Mesendoderm (in vitro differentiated cells): ENCODE data around the gene FBXO45. TPM values are rescaled to one million over a fixed set of nuclear protein-coding genes. Genes with fewer than 3 reads are reported as not detected.
"Not testable (repeated sequence)": the region's sequence is repeated elsewhere in the genome, so short reads cannot be mapped to it uniquely, and the experiment has no call there.

ENCODE experiments used
- DNase-seq: peaks from one replicate; pipeline ENCODE4 v3.0.0; 2013
- H2AK5ac ChIP-seq: 2 replicates; pipeline ENCODE4 v1.6.1; 2013; ENCODE audit warnings: low read length, inconsistent platforms
- H2BK120ac ChIP-seq: 2 replicates; pipeline ENCODE4 v1.6.1; 2013; ENCODE audit warnings: low read depth, mild to moderate bottlenecking, low read length, moderate library complexity, mixed read lengths
- H2BK15ac ChIP-seq: replicated peaks from 2 replicates; pipeline ENCODE4 v1.6.1; 2013; ENCODE audit warnings: low read depth, mild to moderate bottlenecking, moderate library complexity
- H2BK5ac ChIP-seq: 2 replicates; pipeline ENCODE4 v1.6.1; 2013; ENCODE audit warnings: low read length, inconsistent platforms
- H3K18ac ChIP-seq: 2 replicates; pipeline ENCODE4 v1.6.1; 2013; ENCODE audit warnings: mild to moderate bottlenecking, low read length, mixed read lengths
- H3K23ac ChIP-seq: one replicate; pipeline ENCODE4 v1.6.1; 2013; ENCODE audit warnings: low read length
- H3K27ac ChIP-seq: 2 replicates; pipeline ENCODE4 v1.5.1; 2013; ENCODE audit warnings: low read depth, mild to moderate bottlenecking, inconsistent platforms, low read length, moderate library complexity
- H3K27me3 ChIP-seq: 2 replicates; pipeline ENCODE4 v1.6.1; 2013; ENCODE audit warnings: low read length, control low read depth, mild to moderate bottlenecking, inconsistent platforms; ENCODE audit not compliant: insufficient read depth, poor library complexity
- H3K36me3 ChIP-seq: 2 replicates; pipeline ENCODE4 v1.6.1; 2013; ENCODE audit warnings: low read length, inconsistent platforms; ENCODE audit not compliant: control insufficient read depth, insufficient read depth
- H3K4ac ChIP-seq: one replicate; pipeline ENCODE4 v1.6.1; 2013; ENCODE audit warnings: low read depth, mild to moderate bottlenecking, low read length, moderate library complexity
- H3K4me1 ChIP-seq: 2 replicates; pipeline ENCODE4 v1.6.1; 2013; ENCODE audit warnings: low read depth, low read length, inconsistent platforms; ENCODE audit not compliant: control insufficient read depth
- H3K4me2 ChIP-seq: 2 replicates; pipeline ENCODE4 v1.6.1; 2013; ENCODE audit warnings: low read length
- H3K4me3 ChIP-seq: 2 replicates; pipeline ENCODE4 v1.5.1; 2013; ENCODE audit warnings: mild to moderate bottlenecking, low read length
- H3K56ac ChIP-seq: one replicate; pipeline ENCODE4 v1.6.1; 2013; ENCODE audit warnings: low read length
- H3K79me1 ChIP-seq: 2 replicates; pipeline ENCODE4 v1.6.1; 2013; ENCODE audit warnings: low read length, inconsistent platforms
- H3K79me2 ChIP-seq: 2 replicates; pipeline ENCODE4 v1.6.1; 2013; ENCODE audit warnings: mild to moderate bottlenecking, low read length; ENCODE audit not compliant: control insufficient read depth, insufficient read depth
- H3K9ac ChIP-seq: 2 replicates; pipeline ENCODE4 v1.6.1; 2013; ENCODE audit warnings: low read length, inconsistent platforms
- H4K5ac ChIP-seq: one replicate; pipeline ENCODE4 v1.6.1; 2013; ENCODE audit warnings: low read length
- H4K8ac ChIP-seq: one replicate; pipeline ENCODE4 v1.6.1; 2013; ENCODE audit warnings: low read depth, mild to moderate bottlenecking, control low read depth, low read length, moderate library complexity
- WGBS: extraction: QIAGEN DNeasy Blood & Tissue Kit; methylation state at CpG from one replicate; pipeline ENCODE4 v1.1.7; 2013; ENCODE audit warnings: low lambda C conversion rate, missing lambda C conversion rate; ENCODE audit not compliant: insufficient coverage; ENCODE audit errors: extremely low coverage; 5-methylcytosine and 5-hydroxymethylcytosine counted together
- polyA plus RNA-seq, 2 experiments: library from polyadenylated mRNA; stranded (reverse); fragments of 200-250 nt; gene quantifications; one replicate each; pipeline ENCODE4 v1.2.3, GENCODE V29; 2013

Gene FBXO45, protein sequence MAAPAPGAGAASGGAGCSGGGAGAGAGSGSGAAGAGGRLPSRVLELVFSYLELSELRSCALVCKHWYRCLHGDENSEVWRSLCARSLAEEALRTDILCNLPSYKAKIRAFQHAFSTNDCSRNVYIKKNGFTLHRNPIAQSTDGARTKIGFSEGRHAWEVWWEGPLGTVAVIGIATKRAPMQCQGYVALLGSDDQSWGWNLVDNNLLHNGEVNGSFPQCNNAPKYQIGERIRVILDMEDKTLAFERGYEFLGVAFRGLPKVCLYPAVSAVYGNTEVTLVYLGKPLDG
- polyA plus RNA-seq (2013, experiment 1 of 2), result 14.7 TPM
- polyA plus RNA-seq (2013, experiment 2 of 2), result 14.1 TPM

DNA sequence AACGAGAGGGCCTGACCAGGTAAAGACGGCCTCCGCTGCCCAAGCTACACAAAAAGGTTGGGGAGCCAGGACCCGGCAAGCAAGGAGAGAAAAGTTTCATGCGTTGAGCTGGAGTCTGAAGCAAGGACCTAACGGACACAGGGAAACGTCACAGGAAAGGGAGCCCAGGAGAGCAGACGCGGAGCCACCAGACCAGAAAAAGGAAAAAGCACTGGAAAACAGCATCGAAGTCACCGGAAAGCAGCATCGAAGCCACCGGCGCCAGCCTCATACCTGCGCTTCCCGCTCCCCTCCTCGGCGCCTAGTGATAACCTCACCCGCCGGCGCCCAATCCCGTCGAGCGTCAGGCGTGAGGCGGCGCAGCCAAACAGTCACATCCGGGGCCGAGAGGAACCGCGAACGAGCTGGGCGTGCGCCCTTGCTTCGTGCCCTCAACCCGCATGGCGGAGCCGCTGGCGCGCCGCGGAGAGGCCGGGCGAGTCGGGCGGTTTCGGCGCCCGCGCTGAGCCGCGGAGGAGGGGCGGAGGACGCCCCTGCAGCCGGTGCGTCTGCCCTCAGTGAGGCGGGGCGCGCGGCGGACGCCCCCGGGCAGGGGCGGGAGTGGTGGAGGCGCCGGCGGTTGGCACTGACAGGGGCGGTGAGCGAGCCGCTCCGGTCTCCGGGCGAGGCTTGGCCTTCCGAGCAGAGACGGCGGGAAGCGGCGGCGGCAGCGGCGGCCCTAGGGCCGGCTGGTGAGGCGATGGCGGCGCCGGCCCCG, at the start of gene FBXO45, which contains the start of gene WDR53:
Gene FBXO45, plus strand, starts transcription at position 415 of the 757 bp plus-strand sequence. Its CDS starts 325 bp downstream, at position 740.
Gene WDR53, minus strand, starts transcription at position 309 of the 757 bp plus-strand sequence. CDS start 7,079 bp downstream, outside the sequence.
- H2AK5ac ChIP-seq, result no peak within 1 kb of the TSS
- H3K18ac ChIP-seq, result no peak within 1 kb of the TSS
- DNase-seq, result peak; percentile 98
- WGBS, result no CpG with 5 or more reads among the region's 87 CpGs
- no peak within 1 kb of the TSS for H4K8ac ChIP-seq
- H3K79me1 ChIP-seq, result peaks cover 18% of the 10 kb centered on the region
- peak within 1 kb of the TSS; percentile 90 for H3K4me2 ChIP-seq
- H2BK120ac ChIP-seq, result no peak within 1 kb of the TSS
- peaks cover 4% of the 10 kb centered on the region for H3K4me1 ChIP-seq
- peak within 1 kb of the TSS; percentile 62 for H3K27ac ChIP-seq
- no peak within 1 kb of the TSS for H3K23ac ChIP-seq
- peak within 1 kb of the TSS; percentile 95 for H3K4me3 ChIP-seq
- no peak within 1 kb of the TSS for H3K4ac ChIP-seq
- no peaks in the 10 kb centered on the region for H3K36me3 ChIP-seq
- peaks cover 26% of the 10 kb centered on the region for H3K79me2 ChIP-seq
- peak within 1 kb of the TSS; percentile 43 for H2BK5ac ChIP-seq
- peak within 1 kb of the TSS; percentile 95 for H3K56ac ChIP-seq
- no peak within 1 kb of the TSS for H4K5ac ChIP-seq
- peak within 1 kb of the TSS; percentile 96 for H3K9ac ChIP-seq
- H2BK15ac ChIP-seq, result no peak within 1 kb of the TSS
- no peaks in the 10 kb centered on the region for H3K27me3 ChIP-seq

DNA sequence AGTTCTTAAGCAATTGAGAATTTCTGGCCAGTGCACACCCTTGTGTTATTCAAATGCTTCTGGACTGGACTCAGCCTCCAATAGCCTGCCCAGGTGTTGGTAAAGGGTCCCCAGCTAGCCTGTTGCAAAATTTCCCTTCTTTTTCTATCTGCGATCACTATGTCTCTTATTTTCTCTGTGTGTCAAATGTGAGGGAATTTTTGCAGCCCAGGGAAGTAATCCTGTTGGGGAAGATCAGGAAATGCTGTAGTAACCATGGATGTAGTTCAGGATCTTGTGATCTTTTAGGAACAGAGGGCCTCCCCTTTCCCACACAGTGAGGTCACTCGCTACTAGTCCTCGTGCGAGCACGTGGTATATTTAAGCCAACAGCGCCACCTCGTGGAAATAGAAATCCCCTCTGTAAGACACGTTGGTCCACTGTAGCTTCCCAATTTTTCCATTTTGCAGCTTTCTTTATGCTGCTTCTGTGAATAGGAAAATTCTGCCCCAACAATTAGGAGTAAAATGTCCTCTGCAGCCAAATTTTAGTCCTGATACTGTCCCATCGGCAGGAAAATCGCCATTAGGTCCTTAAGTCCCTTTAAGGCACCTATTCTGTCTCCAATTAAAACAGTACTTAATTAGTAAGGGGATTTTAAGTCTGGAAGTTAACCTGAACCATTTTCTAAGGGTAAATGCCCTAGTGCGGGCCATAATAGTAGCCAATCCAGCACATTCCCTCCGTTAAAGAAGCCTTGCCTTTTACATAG, 49.3 kb upstream of the FBXO45 start:
- H2BK120ac ChIP-seq, result no peak overlapping the region
- H3K9ac ChIP-seq, result no peak overlapping the region
- no peaks in the 10 kb centered on the region for H3K4me1 ChIP-seq
- peak; percentile 85 for DNase-seq
- H4K8ac ChIP-seq, result no peak overlapping the region
- H2BK15ac ChIP-seq, result no peak overlapping the region
- H3K23ac ChIP-seq, result no peak overlapping the region
- H3K27me3 ChIP-seq, result no peaks in the 10 kb centered on the region
- H3K4ac ChIP-seq, result no peak overlapping the region
- no CpG with 5 or more reads among the region's 12 CpGs for WGBS
- no peak overlapping the region for H3K56ac ChIP-seq
- H3K4me3 ChIP-seq, result no peak overlapping the region
- H2AK5ac ChIP-seq, result no peak overlapping the region
- H3K27ac ChIP-seq, result no peak overlapping the region
- no peak overlapping the region for H4K5ac ChIP-seq
- no peak overlapping the region for H3K4me2 ChIP-seq
- H3K79me2 ChIP-seq, result no peaks in the 10 kb centered on the region
- H3K79me1 ChIP-seq, result no peaks in the 10 kb centered on the region
- no peak overlapping the region for H2BK5ac ChIP-seq
- no peaks in the 10 kb centered on the region for H3K36me3 ChIP-seq
- no peak overlapping the region for H3K18ac ChIP-seq

DNA sequence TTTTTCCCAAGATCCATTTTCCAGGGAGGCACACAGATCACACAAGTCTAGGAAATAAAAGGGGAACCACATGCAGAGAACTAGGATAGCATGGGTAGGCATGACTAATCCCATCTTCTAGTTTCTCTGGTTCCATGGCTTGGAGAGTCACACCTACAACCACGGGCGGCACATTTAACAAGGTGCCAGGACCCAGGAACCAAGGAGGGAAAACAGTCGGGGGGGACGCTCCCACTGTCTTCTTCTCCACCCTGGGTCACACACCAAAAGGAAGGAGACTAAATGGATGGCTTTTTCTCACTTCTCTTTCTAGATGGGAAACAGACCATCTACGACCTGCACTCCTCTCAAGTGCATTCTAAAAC, 48.8 kb upstream of the FBXO45 start:
- no peak overlapping the region for H3K56ac ChIP-seq
- no peak overlapping the region for H3K9ac ChIP-seq
- H2BK5ac ChIP-seq, result no peak overlapping the region
- H2AK5ac ChIP-seq, result no peak overlapping the region
- no peak overlapping the region for H4K8ac ChIP-seq
- H3K23ac ChIP-seq, result no peak overlapping the region
- H3K18ac ChIP-seq, result no peak overlapping the region
- no peaks in the 10 kb centered on the region for H3K79me2 ChIP-seq
- H2BK120ac ChIP-seq, result no peak overlapping the region
- H4K5ac ChIP-seq, result no peak overlapping the region
- peak; percentile 37 for DNase-seq
- H3K4ac ChIP-seq, result no peak overlapping the region
- WGBS, result no CpG with 5 or more reads among the region's 5 CpGs
- H3K27me3 ChIP-seq, result no peaks in the 10 kb centered on the region
- H3K36me3 ChIP-seq, result no peaks in the 10 kb centered on the region
- no peak overlapping the region for H3K4me2 ChIP-seq
- no peaks in the 10 kb centered on the region for H3K79me1 ChIP-seq
- no peak overlapping the region for H3K27ac ChIP-seq
- H3K4me1 ChIP-seq, result no peaks in the 10 kb centered on the region
- no peak overlapping the region for H3K4me3 ChIP-seq
- H2BK15ac ChIP-seq, result no peak overlapping the region

DNA sequence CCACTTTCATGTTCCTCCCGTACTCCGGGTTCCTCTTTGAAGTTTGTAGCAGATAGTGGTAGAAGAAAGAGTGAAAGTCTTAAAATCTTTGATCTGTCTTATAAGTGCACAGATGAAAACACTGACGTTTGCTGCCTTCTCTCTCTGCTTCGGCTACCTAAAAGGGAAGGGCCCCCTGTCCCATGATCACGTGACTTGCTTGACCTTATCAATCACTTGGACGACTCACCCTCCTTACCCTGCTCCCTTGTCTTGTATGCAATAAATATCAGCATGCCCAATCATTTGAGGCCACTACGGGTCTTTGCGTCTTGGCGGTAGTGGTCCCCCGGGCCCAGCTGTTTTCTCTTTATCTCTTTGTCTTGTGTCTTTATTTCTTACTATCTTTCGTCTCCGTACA, 47.2 kb upstream of the FBXO45 start:
- H3K18ac ChIP-seq, H3K79me1 ChIP-seq, H3K4me2 ChIP-seq, DNase-seq, H2BK120ac ChIP-seq, H2AK5ac ChIP-seq, H3K27ac ChIP-seq, H4K5ac ChIP-seq, H3K9ac ChIP-seq, H3K4ac ChIP-seq, H3K27me3 ChIP-seq, H2BK5ac ChIP-seq, H3K79me2 ChIP-seq, H3K23ac ChIP-seq, H4K8ac ChIP-seq, H3K36me3 ChIP-seq, H3K56ac ChIP-seq, H3K4me1 ChIP-seq, H2BK15ac ChIP-seq, H3K4me3 ChIP-seq: not testable (repeated sequence)
- no CpG with 5 or more reads among the region's 12 CpGs for WGBS

DNA sequence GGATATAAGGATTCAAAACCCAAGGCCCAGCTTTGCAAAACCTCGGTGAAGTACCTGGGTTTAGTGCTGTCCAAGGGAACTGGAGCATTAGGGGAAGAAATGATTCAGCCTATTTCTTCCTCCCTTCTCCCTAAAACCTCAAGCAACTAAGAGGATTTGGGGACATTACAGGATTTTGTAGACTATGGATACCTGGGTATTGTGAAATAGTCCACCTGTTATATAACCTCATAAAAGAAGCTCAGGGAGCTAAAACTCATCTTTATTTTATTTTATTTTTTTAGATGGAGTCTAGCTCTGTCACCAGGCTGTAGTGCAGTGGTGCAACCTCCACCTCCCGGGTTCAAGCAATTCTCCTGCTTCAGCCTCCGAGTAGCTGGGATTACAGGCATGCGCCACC, 44.6 kb upstream of the FBXO45 start:
- no peak overlapping the region for H2BK15ac ChIP-seq
- no peak overlapping the region for H3K4ac ChIP-seq
- H3K23ac ChIP-seq, result no peak overlapping the region
- H2BK5ac ChIP-seq, result no peak overlapping the region
- no peak overlapping the region for H3K4me2 ChIP-seq
- no peak for DNase-seq
- no peak overlapping the region for H3K9ac ChIP-seq
- no peak overlapping the region for H2BK120ac ChIP-seq
- no CpG with 5 or more reads among the region's 4 CpGs for WGBS
- H3K18ac ChIP-seq, result no peak overlapping the region
- H3K27ac ChIP-seq, result no peak overlapping the region
- no peak overlapping the region for H4K5ac ChIP-seq
- H3K4me1 ChIP-seq, result no peaks in the 10 kb centered on the region
- no peaks in the 10 kb centered on the region for H3K27me3 ChIP-seq
- no peak overlapping the region for H3K56ac ChIP-seq
- no peak overlapping the region for H3K4me3 ChIP-seq
- no peaks in the 10 kb centered on the region for H3K36me3 ChIP-seq
- H3K79me1 ChIP-seq, result no peaks in the 10 kb centered on the region
- H4K8ac ChIP-seq, result no peak overlapping the region
- no peak overlapping the region for H2AK5ac ChIP-seq
- no peaks in the 10 kb centered on the region for H3K79me2 ChIP-seq
